ENCODE measurements around the gene SMARCA2. TPM values are rescaled to one million over a fixed set of nuclear protein-coding genes. Genes with fewer than 3 reads are reported as not detected.

The SMARCA2 gene
- total and polyA plus RNA-seq, 10 of the 15 experiments (the other 5 are each of a cell fraction or from before 2014, with no cell fraction given) = 100 to 392 (median 204) TPM

DNA sequence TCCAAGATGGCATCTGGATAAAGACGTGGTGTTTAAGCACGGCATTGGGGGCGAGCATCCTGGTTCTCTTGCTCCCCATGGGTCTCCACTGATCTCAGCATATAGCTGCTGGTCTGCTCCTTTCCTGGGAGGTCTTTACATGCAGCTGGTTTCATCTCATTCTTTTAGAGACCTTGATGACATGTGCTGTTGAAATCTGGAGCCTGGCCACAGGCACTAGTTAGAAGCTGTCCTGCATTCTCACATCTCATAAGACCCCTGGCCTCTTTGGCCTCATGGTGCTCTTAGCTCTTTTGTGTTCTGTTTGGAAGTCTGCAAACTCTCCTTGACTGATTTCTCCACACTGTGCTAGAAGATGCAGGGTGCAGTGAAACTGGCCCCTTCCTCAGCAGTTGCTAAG lies 113.0 kb downstream of the SMARCA2 start (continued):
- TF ChIP-seq, protein P1, sequence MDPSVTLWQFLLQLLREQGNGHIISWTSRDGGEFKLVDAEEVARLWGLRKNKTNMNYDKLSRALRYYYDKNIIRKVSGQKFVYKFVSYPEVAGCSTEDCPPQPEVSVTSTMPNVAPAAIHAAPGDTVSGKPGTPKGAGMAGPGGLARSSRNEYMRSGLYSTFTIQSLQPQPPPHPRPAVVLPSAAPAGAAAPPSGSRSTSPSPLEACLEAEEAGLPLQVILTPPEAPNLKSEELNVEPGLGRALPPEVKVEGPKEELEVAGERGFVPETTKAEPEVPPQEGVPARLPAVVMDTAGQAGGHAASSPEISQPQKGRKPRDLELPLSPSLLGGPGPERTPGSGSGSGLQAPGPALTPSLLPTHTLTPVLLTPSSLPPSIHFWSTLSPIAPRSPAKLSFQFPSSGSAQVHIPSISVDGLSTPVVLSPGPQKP (IDR thresholded peaks at IDR 0.05; ENCODE audit: low read depth, low read length) = no peak
- TF ChIP-seq ZNF24 (IDR thresholded peaks at IDR 0.05) = no peak
- no peak for TF ChIP-seq STAT1 (conservative IDR thresholded peaks at IDR 0.05)
- TF ChIP-seq POLR2AphosphoS5 (IDR thresholded peaks at IDR 0.05; ENCODE audit: low read length) = no peak
- no peak for TF ChIP-seq MYC (IDR thresholded peaks at IDR 0.05; ENCODE audit: insufficient read depth, insufficient read length, insufficient replicate concordance, low read length, severe bottlenecking)
- no peak for TF ChIP-seq SRF (IDR thresholded peaks at IDR 0.05; ENCODE audit: low read depth in 2 of 2, low read length in 2 of 2)
- no peak for TF ChIP-seq MXI1 (IDR thresholded peaks at IDR 0.05; ENCODE audit: low read depth, low read length)
- no peak for TF ChIP-seq YBX1 (IDR thresholded peaks at IDR 0.05)
- no peak for TF ChIP-seq BMI1 (IDR thresholded peaks at IDR 0.05; ENCODE audit: borderline replicate concordance)

DNA sequence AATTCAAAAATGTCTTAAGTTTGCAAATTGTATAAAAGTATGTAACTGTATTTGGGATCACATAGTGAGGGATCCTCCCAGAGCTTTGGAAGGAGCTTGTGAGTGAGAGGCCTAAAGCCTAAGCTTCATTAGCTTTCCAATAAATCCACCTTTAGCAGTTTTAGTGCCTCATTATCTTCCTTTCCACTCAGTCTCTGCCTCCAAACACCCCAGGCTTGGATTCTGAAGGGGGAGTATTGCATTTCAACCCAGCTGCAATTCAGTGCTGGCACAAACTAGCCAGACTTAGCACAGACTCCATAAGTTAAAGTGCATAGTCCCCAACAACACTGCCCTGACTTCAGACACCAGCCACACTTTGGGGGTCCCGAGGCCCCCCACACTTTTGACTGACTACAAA lies 113.5 kb downstream of the SMARCA2 start:
- Histone ChIP-seq H3K9me3 (replicated peaks; ENCODE audit: control insufficient read depth, insufficient read depth, low read length) (no peaks in the 10 kb centered on the region), H3K9ac (ENCODE audit: control insufficient read depth, insufficient read depth, low read length) (no peak overlapping the region), H2AFZ (ENCODE audit: control insufficient read depth, low read depth, low read length) (no peak overlapping the region), H3K36me3 (ENCODE audit: control insufficient read depth in 2 of 2, insufficient read depth in 2 of 2, low read length in 1 of 2) (peaks cover 21 to 53% of the 10 kb centered on the region in 2 experiments), H3K79me2 (ENCODE audit: control insufficient read depth, insufficient read depth, low read length) (peaks cover 49% of the 10 kb centered on the region), H3K4me1 (ENCODE audit: control insufficient read depth, insufficient read depth, low read length) (peaks cover 8% of the 10 kb centered on the region), H3K4me3 (no peak overlapping the region), H3K27ac (ENCODE audit: control insufficient read depth, insufficient read depth) (no peak overlapping the region), H4K20me1 (ENCODE audit: control insufficient read depth, insufficient read depth) (peaks cover 17% of the 10 kb centered on the region), H3K27me3 (replicated peaks in 1 of 2; ENCODE audit: control insufficient read depth in 2 of 2, insufficient read depth in 2 of 2, low read length in 1 of 2) (no peaks in the 10 kb centered on the region), H3K4me2 (ENCODE audit: control insufficient read depth, insufficient read depth) (no peak overlapping the region)
- no peak for ATAC-seq
- in situ Hi-C loops (cut with MboI) = no loop called here
- SMC1A ChIA-PET (ENCODE audit: uncharacterized antibody, unreplicated experiment) = interaction anchor here (0.6 to 1.6 kb wide), 2 partner anchors 15 to 128 kb away, joined by 3 to 5 read pairs; no protein-coding TSS in a partner anchor
- FAIRE-seq = no peak
- CTCF ChIA-PET = no interaction called here
- no peak for DNase-seq (ENCODE audit: low read depth, low spot score)
- BruUV-seq (replicated peaks) = no TSS peak
- RAD21 ChIA-PET (ENCODE audit: unreplicated experiment) = interaction anchor here (1.1 kb wide), 1 partner anchor 9 kb away, joined by 3 read pairs; no protein-coding TSS in a partner anchor
- POLR2A ChIA-PET = no interaction called here
- intact Hi-C loops (cut with micrococcal nuclease; ENCODE audit: unreplicated experiment) = no loop called here
- WGBS (ENCODE audit: insufficient coverage, insufficient replicate concordance, low lambda C conversion rate, missing lambda C conversion rate) = 89% methylated on average over 1 of the region's 1 CpG
- no peak for TF ChIP-seq SIX5 (IDR thresholded peaks at IDR 0.05; ENCODE audit: low read depth, low read length, severe bottlenecking)
- no peak for TF ChIP-seq RFX5 (IDR thresholded peaks at IDR 0.05; ENCODE audit: low read depth, low read length)
- no peak for TF ChIP-seq RAD21 (IDR thresholded peaks at IDR 0.05; ENCODE audit: insufficient read depth, low read depth, low read length)
- TF ChIP-seq JUND (IDR thresholded peaks at IDR 0.05; ENCODE audit: low read depth, low read length) = no peak
- TF ChIP-seq, protein P2, sequence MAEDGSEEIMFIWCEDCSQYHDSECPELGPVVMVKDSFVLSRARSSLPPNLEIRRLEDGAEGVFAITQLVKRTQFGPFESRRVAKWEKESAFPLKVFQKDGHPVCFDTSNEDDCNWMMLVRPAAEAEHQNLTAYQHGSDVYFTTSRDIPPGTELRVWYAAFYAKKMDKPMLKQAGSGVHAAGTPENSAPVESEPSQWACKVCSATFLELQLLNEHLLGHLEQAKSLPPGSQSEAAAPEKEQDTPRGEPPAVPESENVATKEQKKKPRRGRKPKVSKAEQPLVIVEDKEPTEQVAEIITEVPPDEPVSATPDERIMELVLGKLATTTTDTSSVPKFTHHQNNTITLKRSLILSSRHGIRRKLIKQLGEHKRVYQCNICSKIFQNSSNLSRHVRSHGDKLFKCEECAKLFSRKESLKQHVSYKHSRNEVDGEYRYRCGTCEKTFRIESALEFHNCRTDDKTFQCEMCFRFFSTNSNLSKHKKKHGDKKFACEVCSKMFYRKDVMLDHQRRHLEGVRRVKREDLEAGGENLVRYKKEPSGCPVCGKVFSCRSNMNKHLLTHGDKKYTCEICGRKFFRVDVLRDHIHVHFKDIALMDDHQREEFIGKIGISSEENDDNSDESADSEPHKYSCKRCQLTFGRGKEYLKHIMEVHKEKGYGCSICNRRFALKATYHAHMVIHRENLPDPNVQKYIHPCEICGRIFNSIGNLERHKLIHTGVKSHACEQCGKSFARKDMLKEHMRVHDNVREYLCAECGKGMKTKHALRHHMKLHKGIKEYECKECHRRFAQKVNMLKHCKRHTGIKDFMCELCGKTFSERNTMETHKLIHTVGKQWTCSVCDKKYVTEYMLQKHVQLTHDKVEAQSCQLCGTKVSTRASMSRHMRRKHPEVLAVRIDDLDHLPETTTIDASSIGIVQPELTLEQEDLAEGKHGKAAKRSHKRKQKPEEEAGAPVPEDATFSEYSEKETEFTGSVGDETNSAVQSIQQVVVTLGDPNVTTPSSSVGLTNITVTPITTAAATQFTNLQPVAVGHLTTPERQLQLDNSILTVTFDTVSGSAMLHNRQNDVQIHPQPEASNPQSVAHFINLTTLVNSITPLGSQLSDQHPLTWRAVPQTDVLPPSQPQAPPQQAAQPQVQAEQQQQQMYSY (CRISPR knock-in tag; IDR thresholded peaks at IDR 0.05) = no peak
- no peak for TF ChIP-seq PAX5 (IDR thresholded peaks at IDR 0.05; ENCODE audit: borderline replicate concordance, low read depth, low read length)
- no peak for TF ChIP-seq GATAD2B (conservative IDR thresholded peaks at IDR 0.05; ENCODE audit: low read depth)
- TF ChIP-seq POLR2AphosphoS5 (IDR thresholded peaks at IDR 0.05; ENCODE audit: low read length) = no peak
- TF ChIP-seq ZNF384 (IDR thresholded peaks at IDR 0.05; ENCODE audit: borderline replicate concordance, low read depth, low read length) = no peak
- no peak for TF ChIP-seq NR2C1 (IDR thresholded peaks at IDR 0.05)
- no peak for TF ChIP-seq SP1 (IDR thresholded peaks at IDR 0.05; ENCODE audit: low read depth, low read length)

Data from GM12878 (cell line).